GM12873 (cell line): ENCODE measurements around the gene SPSB1.

Source experiments
- TF ChIP-seq, protein P1 (sequence below): IDR thresholded peaks from 2 replicates; pipeline ENCODE4 v1.5.1; 2012; ENCODE audit warnings: low read depth, mild to moderate bottlenecking, moderate library complexity, low read length, control low read depth; ENCODE audit not compliant: insufficient read depth; ENCODE audit errors: missing control alignments

The SPSB1 gene

DNA sequence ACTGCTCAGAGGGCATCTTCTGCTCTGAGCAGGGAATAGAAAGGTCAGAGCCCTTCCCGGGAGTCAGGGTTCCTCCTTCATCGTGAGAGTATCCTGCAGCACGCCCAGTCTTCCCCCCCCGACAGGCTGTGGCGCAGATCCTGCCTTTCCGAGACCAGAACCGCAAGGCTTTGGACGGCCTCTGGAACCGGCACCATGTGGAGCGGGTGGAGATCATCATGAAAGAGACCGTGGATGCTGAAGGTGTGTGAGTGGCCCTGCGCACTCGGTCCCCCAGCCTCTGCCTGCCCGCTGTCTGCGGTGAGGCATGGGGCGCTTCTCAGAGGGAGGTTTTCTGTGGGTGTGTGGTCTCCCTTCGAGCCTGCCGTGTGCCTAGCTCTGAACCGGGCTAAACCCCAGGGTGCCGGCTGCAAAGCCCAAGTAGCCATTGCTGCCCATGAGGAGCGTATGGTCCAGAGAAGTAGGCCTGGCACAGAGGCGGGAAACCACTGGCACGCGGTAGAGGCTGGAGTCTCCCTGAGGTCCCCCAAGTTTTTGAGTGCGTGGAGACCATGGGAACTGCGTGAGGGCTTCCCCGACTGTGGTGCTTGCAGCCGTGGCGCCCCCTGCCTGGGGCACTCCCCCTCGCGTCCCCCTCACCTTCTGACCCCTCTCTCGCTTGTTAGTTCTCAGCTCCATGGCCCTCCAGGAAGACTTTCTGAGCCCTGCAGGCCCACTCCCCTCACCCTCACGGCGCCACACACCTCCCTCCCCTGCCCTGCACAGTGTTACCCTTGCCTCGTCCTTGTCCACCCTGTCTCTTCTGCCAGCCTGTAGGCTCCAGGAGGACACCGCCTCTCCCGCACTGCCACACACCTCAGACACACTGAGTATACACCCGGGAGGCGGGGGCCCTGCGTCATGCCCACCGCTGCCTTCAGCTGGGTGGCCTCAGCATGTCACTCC lies 45.6 kb upstream of the SPSB1 start:
- TF ChIP-seq, protein P1, sequence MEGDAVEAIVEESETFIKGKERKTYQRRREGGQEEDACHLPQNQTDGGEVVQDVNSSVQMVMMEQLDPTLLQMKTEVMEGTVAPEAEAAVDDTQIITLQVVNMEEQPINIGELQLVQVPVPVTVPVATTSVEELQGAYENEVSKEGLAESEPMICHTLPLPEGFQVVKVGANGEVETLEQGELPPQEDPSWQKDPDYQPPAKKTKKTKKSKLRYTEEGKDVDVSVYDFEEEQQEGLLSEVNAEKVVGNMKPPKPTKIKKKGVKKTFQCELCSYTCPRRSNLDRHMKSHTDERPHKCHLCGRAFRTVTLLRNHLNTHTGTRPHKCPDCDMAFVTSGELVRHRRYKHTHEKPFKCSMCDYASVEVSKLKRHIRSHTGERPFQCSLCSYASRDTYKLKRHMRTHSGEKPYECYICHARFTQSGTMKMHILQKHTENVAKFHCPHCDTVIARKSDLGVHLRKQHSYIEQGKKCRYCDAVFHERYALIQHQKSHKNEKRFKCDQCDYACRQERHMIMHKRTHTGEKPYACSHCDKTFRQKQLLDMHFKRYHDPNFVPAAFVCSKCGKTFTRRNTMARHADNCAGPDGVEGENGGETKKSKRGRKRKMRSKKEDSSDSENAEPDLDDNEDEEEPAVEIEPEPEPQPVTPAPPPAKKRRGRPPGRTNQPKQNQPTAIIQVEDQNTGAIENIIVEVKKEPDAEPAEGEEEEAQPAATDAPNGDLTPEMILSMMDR = no peak

GRCh38 chr1:9247894-9248293 lies 44.8 kb upstream of the SPSB1 start:
- TF ChIP-seq, protein P1 = no peak

DNA sequence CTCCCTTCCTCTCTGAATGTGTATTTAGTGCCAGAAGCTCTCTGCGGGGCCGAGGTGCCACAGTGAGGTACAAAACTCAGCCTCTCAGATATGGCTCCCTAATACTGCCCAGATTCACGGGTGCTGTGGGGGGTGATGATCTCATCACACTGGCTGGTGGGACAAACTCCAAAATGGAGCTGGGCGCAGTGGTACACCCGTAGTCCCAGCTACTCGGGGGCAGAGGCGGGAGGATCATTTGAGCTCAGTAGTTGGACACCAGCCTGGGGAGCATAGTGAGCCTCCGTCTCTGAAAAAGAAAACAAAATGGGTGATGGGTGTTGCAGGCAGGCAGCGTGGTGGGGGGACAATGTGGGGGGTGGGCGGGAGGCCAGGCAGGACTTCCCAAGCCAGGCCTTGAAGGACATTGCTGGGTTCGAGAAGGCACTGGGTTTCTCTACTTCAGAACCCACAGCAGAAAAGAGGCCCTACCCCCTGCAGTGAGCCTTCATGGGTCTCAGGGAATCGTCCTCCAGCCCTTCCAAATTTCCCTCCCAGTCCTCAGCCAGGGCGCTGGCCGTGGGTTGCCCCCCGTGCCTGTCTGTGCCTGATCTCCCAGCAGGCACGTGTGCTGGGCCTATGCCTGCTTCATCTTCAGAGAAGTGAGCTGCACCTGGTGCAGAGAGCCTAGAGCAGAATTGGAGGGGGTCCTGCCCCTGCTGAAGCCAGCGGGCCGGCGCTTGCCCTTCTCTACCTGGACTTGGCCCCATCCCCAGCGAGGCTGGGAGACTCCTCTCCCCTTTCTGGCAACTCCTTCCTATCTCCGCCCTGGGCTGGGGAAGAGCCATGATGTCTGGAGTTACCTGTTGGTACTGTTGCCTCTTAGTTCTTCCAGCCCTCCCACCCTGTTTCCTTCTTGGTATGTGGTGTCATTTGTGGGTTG lies 44.1 kb upstream of the SPSB1 start:
- TF ChIP-seq, protein P1 = no peak

GRCh38 chr1:9249263-9249533 lies 43.5 kb upstream of the SPSB1 start:
- TF ChIP-seq, protein P1 = no peak

- TF ChIP-seq, protein P1 = peak; percentile 74
These were observed 42.9 kb upstream of the SPSB1 start for GRCh38 chr1:9249534-9250410.

DNA sequence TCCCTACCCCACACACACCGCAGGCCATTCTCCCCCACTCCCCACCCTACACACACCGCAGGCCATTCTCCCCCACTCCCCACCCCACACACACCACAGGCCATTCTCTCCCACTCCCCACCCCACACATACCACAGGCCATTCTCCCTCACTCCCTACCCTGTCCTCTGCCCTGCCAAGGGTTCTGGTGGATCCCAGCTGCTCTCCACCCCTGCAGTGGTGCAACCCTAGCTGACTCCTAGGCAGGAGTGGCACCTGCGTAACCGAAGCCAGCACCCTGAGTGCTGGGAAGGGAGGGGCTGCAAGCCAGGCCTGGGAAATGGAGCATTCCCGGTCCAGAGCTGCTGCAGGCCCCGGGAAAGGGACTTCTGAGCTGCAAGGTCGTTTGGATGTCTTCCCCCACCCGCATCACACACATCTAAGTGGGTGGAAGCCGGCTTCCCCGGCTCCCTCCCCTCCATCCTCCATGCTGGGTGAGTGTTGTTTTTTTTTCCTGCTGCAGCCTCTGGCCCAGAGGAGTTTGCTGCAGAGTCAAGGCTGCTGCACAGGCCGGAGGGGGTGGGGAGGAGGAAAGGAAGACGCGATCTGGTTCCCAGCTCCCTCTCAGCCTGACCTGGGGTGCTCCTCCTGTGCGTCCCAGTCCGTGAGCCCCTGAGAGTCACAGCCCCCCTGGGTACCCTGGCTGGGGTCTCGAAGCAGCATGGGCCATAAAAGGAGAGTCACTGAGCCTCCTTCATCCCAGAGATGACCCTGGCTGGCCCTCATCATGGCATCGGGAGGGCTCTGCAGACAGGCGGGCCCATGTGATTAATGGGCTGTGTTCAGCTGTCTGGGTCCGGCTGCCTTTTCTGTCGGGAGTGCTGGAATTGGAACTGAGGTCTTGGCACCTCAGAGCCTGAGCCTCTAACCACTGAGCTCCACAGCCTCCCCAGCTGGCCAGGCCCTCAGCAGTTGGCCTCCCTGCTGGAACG lies 42.0 kb upstream of the SPSB1 start:
- TF ChIP-seq, protein P1 = no peak
